ENCODE results near the gene ZMYM2.
A peak's percentile ranks its signal among the peaks of the same experiment; 100 is the strongest.

GRCh38 chr13:20127562-20128458 lies 169.3 kb downstream of the ZMYM2 start:
- TF ChIP-seq CTCF (IDR thresholded peaks at IDR 0.05), result peak in 1 of 2 donors; percentile 30
- no peak for TF ChIP-seq POLR2A (IDR thresholded peaks at IDR 0.05)

Data from suprapubic skin (tissue), 3 donors.